ENCODE data around the gene GRAMD1A.

DNA sequence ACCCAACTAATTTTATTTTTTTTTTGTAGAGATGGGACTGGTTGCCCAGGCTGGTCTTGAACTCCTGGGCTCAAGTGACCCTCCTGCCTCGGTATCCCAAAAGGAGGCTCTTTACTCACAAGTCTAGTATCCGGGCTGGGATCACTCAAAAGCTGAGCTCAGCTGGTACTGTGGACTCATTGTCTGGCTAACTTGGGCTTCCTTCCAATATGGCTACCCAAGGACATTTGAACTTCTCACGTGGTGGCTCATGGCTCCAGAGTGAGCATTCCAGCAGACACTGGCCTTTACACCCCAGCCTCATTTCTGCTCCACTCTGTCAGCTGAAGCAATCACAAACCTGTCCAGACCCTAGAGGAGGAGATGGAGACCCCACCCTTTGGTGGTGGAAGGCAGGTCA, 70.3 kb downstream of the GRAMD1A start:
- no peak for TF ChIP-seq SMC3 (conservative IDR thresholded peaks at IDR 0.05; ENCODE audit: poor library complexity)
- TF ChIP-seq EP300 (conservative IDR thresholded peaks at IDR 0.05; ENCODE audit: poor library complexity, severe bottlenecking) = no peak
- TF ChIP-seq, protein P1, sequence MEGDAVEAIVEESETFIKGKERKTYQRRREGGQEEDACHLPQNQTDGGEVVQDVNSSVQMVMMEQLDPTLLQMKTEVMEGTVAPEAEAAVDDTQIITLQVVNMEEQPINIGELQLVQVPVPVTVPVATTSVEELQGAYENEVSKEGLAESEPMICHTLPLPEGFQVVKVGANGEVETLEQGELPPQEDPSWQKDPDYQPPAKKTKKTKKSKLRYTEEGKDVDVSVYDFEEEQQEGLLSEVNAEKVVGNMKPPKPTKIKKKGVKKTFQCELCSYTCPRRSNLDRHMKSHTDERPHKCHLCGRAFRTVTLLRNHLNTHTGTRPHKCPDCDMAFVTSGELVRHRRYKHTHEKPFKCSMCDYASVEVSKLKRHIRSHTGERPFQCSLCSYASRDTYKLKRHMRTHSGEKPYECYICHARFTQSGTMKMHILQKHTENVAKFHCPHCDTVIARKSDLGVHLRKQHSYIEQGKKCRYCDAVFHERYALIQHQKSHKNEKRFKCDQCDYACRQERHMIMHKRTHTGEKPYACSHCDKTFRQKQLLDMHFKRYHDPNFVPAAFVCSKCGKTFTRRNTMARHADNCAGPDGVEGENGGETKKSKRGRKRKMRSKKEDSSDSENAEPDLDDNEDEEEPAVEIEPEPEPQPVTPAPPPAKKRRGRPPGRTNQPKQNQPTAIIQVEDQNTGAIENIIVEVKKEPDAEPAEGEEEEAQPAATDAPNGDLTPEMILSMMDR (IDR thresholded peaks at IDR 0.05; ENCODE audit: poor library complexity, severe bottlenecking) = no peak
- no peak for TF ChIP-seq POLR2AphosphoS5 (IDR thresholded peaks at IDR 0.05)
- no peak for TF ChIP-seq REST (IDR thresholded peaks at IDR 0.05; ENCODE audit: borderline replicate concordance)

All from neural cell (in vitro differentiated cells).